Measurements from ENCODE around the gene WDR6. TPM values are rescaled to one million over a fixed set of nuclear protein-coding genes. Genes with fewer than 3 reads are reported as not detected.
A peak's percentile ranks its signal among the peaks of the same experiment; 100 is the strongest.

The WDR6 gene
- total RNA-seq, 1 donor from 2014 or later: 81.6 TPM

GRCh38 chr3:49016414-49017228, 9.4 kb downstream of the WDR6 start:
- DNase-seq: no peak

GRCh38 chr3:49017229-49017970, 10.2 kb downstream of the WDR6 start:
- DNase-seq: peak; percentile 17

- DNase-seq: peak; percentile 82
Observed at GRCh38 chr3:49017971-49018706, 10.9 kb downstream of the WDR6 start, which contains the start of gene DALRD3. Gene DALRD3 (minus strand): TSS chr3:49018580. CDS start chr3:49018564, 16 bp downstream.

GRCh38 chr3:49018707-49019006, 11.5 kb downstream of the WDR6 start:
- no peak for DNase-seq

- no peak for DNase-seq
Observed at GRCh38 chr3:49019941-49020329, 12.7 kb downstream of the WDR6 start.

- DNase-seq: peak; percentile 35
Observed at GRCh38 chr3:49020330-49021212, 13.4 kb downstream of the WDR6 start.

- DNase-seq: peak; percentile 99
Observed at GRCh38 chr3:49021213-49021812, 14.1 kb downstream of the WDR6 start.

- DNase-seq: peak; percentile 97
Observed at GRCh38 chr3:49021813-49022687, 14.9 kb downstream of the WDR6 start, which contains the start of gene NDUFAF3. Gene NDUFAF3 (plus strand): TSS chr3:49022121. CDS start chr3:49022145, 24 bp downstream.

GRCh38 chr3:49022688-49023171, 15.5 kb downstream of the WDR6 start:
- no peak for DNase-seq

- DNase-seq: no peak
Observed at GRCh38 chr3:49023775-49024174, 16.6 kb downstream of the WDR6 start.

- DNase-seq: no peak
Observed at GRCh38 chr3:49024449-49024848, 17.3 kb downstream of the WDR6 start.

GRCh38 chr3:49025005-49025792, 18.0 kb downstream of the WDR6 start:
- DNase-seq: no peak

- DNase-seq: no peak
Observed at GRCh38 chr3:49025793-49026520, 18.8 kb downstream of the WDR6 start.

- DNase-seq: no peak
Observed at GRCh38 chr3:49026536-49026935, 19.3 kb downstream of the WDR6 start.

GRCh38 chr3:49027634-49028033, 20.4 kb downstream of the WDR6 start:
- DNase-seq: no peak

GRCh38 chr3:49028298-49028672, 21.1 kb downstream of the WDR6 start:
- no peak for DNase-seq

GRCh38 chr3:49028673-49029562, 21.7 kb downstream of the WDR6 start, which contains the start of gene IMPDH2:
Gene IMPDH2 (minus strand): TSS chr3:49029398. CDS start chr3:49029350, 48 bp downstream.
- peak; percentile 98 for DNase-seq

GRCh38 chr3:49029563-49029884, 22.3 kb downstream of the WDR6 start:
- DNase-seq: no peak
